Measurements from ENCODE around the gene TUBD1.
"Not testable (repeated sequence)": the region's sequence is repeated elsewhere in the genome, so short reads cannot be mapped to it uniquely, and the experiment has no call there.

Gene TUBD1, protein sequence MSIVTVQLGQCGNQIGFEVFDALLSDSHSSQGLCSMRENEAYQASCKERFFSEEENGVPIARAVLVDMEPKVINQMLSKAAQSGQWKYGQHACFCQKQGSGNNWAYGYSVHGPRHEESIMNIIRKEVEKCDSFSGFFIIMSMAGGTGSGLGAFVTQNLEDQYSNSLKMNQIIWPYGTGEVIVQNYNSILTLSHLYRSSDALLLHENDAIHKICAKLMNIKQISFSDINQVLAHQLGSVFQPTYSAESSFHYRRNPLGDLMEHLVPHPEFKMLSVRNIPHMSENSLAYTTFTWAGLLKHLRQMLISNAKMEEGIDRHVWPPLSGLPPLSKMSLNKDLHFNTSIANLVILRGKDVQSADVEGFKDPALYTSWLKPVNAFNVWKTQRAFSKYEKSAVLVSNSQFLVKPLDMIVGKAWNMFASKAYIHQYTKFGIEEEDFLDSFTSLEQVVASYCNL

DNA sequence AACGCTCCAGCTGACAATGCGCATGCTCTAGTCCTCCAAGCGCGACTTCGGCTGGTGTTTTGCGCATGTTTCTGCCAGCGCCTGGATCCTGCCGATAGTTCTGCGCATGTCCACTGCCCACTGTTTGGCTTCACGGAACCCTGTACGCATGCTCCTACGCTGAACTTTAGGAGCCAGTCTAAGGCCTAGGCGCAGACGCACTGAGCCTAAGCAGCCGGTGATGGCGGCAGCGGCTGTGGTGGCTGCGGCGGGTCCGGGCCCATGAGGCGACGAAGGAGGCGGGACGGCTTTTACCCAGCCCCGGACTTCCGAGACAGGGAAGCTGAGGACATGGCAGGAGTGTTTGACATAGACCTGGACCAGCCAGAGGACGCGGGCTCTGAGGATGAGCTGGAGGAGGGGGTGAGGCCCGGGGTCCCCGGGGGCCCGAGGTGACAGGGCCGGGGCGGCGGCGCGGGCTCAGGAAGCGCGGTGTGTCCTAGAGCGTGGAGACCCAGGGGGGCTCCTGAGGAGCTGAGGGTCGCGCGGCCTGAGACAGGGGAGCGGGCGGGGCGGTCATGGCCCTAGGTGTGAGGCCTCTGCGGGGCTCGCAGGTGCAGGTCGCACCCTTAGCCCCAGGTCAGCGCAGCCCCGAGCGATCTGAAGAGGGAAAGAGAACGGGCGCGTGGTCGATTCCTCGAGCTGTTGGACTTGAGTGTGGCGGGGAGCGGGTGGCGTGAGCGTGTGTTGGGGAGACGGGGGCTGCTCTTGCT, at the start of gene TUBD1, which contains the start of gene RPS6KB1:
Gene TUBD1 (minus strand): TSS at position 20 of the 752 bp plus-strand sequence. CDS start 1,941 bp downstream, outside the sequence.
Gene RPS6KB1 (plus strand): TSS at position 198 of the 752 bp plus-strand sequence. CDS start 64 bp downstream, at position 262.
- peak; percentile 98 for DNase-seq (ENCODE audit: low spot score)

GRCh38 chr17:59941131-59941530, 48.4 kb upstream of the TUBD1 start:
- DNase-seq (ENCODE audit: low spot score) = no peak

- DNase-seq (ENCODE audit: low spot score) = not testable (repeated sequence)
These were observed 48.0 kb upstream of the TUBD1 start for GRCh38 chr17:59940697-59941096.

- not testable (repeated sequence) for DNase-seq (ENCODE audit: low spot score)
These were observed 40.6 kb upstream of the TUBD1 start for GRCh38 chr17:59933317-59933716.

DNA sequence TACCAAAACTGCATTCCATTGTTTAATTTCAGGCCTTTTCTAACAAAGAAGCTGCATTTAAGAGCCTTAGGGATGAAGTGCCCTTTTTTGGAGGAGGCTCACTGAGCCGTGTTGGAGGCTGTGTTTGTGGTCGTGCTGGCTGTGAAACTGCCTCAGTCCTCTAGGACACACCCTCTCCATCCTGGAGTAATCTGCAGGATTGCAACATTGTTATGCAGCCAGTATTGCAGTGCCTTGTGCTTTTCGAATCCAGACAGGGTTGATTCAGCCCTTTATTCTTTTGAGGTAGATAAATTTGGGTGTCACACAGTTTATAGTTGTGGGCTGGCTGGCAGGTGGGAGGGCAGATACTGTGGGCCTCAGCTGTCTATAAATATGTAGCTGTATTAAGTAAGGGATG, 38.0 kb upstream of the TUBD1 start:
- not testable (repeated sequence) for DNase-seq (ENCODE audit: low spot score)

- DNase-seq (ENCODE audit: low spot score) = not testable (repeated sequence)
These were observed 37.4 kb upstream of the TUBD1 start for GRCh38 chr17:59930121-59930520.

GRCh38 chr17:59920637-59921036, 27.9 kb upstream of the TUBD1 start:
- DNase-seq (ENCODE audit: low spot score) = not testable (repeated sequence)

DNA sequence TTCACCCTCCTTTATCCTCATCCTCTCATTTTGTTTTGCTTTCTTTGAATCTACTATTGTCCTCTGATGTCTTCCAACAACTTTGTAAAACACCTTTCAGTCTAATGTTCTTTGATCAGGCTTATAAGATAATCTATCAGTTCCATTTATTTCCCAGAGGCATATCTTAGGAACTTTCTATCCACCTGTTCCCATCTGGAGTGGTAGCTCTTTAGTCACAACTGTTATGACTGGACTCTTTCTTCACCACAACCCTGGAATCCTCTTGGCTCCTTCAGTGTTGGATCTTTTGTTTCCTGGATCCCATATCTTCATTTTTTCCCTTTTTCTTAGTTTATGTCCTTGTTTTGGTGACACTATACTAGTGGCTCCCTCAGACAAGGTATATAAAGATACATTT, 23.7 kb upstream of the TUBD1 start:
- no peak for DNase-seq (ENCODE audit: low spot score)

DNA sequence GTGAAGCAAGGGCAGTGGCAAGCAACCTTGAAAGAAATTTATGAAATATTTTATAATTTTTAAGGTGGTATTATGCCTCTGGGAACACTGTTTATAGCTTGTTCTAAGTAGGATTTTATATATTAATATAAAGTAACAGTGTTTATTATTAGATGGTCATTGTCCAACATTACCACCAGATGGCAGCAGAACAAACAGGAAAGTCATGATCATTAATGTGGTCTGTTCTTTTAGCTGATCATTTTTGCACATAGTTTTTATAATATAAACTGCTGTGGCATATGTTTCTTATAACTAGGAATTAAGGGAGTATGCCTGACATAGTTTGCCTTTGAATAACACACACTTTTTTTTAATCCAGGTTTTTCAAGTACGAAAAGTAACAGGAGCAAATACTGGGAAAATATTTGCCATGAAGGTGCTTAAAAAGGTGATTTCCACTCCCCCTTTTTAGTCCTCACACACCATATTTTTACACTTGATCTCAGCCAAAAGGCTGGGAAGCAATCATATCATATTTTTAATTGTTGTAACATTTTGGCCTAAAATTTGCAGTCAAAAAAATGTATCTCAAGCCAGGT, 21.6 kb upstream of the TUBD1 start:
- no peak for DNase-seq (ENCODE audit: low spot score)

DNA sequence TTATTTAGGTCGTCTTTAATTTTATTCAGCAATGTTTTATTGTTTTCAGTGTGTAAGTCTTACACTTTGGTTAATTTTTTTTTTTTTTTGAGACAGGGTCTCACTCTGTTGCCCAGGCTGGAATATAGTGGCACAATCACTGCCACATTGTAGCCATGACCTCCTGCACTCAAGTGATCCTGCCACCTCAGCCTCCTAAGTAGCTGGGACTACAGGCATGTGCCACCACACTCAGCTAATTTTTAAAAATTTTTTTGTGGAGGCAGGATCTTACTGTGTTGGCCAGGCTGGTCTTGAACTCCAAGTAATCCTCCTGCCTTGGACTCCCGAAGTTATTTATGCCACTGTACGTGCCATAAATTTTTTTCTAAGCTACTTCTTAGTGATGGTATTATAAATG, 14.7 kb upstream of the TUBD1 start:
- DNase-seq (ENCODE audit: low spot score) = no peak

DNA sequence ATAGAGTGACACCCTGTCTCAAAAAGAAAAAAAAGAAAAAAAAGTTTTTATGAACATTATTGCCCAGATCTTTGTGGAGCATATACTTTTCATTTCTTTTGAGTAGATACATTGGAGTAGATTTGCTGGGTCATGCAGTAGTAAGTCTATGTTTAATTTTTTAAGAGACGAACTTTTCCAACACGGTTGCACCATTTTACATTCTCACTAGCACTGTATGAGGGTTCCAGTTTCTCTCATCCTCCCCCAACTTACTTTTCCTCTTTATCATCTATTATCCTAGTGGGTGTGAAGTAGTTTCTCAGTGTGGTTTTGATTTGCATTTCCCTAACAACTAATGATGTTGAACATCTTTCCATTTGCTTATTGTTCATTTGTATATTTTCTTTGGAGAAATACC, 10.7 kb upstream of the TUBD1 start:
- DNase-seq (ENCODE audit: low spot score) = no peak

DNA sequence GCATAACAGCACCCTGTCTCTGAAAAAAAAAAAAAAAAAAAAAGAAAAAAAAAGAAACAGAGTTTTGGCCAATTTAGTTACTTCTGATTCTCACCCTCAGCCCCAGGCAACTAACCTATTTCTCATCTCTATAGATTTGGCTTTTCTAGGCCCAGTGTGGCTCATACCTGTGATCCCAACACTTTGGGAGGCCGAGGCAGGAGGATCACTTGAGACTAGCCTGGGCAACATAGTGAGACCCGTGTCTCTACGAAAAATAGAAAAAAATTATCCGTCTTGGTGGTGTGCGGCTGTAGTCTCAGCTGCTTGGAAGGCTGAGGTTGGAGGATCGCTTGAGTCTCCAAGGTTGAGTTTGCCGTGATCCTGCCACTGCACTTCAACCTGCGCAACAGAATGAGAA, 8.9 kb upstream of the TUBD1 start:
- no peak for DNase-seq (ENCODE audit: low spot score)

- DNase-seq (ENCODE audit: low spot score) = no peak
These were observed 6.4 kb upstream of the TUBD1 start for GRCh38 chr17:59899099-59899498.

DNA sequence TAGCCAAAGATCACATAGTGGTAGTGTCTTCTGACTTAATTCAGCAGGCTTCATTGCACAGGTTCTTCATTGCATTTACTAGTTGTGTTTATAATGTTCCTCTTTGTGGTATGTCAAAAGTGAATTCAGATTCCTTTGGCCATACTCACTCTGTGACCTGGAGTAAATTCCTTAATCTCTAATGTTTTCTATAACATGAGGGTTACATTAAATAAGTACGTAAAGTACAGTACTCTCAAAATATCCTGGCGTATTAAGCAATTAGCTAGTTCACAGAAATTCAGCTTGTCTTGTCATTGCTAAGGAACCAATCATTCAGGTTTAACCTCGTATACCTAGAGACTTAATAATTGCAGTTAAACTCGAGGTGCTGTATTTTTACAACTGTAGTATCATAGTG, 4.3 kb upstream of the TUBD1 start:
- no peak for DNase-seq (ENCODE audit: low spot score)

DNA sequence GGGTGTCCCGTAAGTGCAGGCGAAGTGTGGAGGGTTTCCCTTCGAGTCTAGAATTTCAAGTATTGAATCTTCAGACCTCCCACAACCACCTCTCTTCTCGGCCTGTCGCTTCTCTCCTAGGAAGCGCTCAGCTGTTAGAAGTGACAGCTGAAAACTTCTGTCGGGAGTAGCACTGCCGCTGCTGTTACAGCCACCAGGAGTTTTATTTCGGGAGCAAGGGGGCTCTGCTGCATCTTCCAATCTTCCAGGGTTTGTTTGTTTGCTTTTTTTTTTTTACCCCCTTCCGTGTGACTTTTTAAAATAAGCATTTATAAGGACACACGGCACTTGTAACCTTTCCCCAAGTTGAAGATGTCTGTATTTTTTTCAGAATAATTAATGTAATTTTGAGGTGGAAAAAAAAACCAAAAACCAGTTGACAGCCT, 945 bp upstream of the TUBD1 start:
- DNase-seq (ENCODE audit: low spot score) = peak; percentile 26

- DNase-seq (ENCODE audit: low spot score) = peak; percentile 11
These were observed 356 bp downstream of the TUBD1 start for GRCh38 chr17:59892251-59892923.

GRCh38 chr17:59890720-59891119, 2.0 kb downstream of the TUBD1 start:
- DNase-seq (ENCODE audit: low spot score) = no peak

GRCh38 chr17:59888145-59888750, 4.5 kb downstream of the TUBD1 start:
- no peak for DNase-seq (ENCODE audit: low spot score)

GRCh38 chr17:59884861-59885260, 7.9 kb downstream of the TUBD1 start:
- no peak for DNase-seq (ENCODE audit: low spot score)

DNA sequence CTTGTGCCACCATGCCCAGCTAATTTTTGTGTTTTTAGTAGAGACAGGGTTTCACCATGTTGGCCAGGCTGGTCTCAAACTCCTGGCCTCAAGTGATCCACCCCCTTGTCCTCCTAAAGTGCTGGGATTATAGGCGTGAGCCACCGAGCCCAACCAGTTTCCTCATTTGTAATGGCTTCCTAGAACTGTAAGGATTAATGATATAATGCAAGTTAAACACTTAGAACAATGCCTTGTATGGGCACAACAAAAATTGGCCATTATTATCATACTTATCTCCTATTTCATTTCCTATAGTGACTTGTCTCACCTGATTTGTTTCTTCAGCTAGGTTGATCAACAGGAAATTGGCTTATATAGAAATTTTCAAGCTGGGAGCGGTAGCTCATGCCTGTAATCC, 14.1 kb downstream of the TUBD1 start:
- no peak for DNase-seq (ENCODE audit: low spot score)

GRCh38 chr17:59877965-59878364, 14.8 kb downstream of the TUBD1 start:
- no peak for DNase-seq (ENCODE audit: low spot score)

GRCh38 chr17:59876107-59876506, 16.6 kb downstream of the TUBD1 start:
- DNase-seq (ENCODE audit: low spot score) = no peak
